ENCODE data around the gene CAPZA1.

CAPZA1 gene

DNA sequence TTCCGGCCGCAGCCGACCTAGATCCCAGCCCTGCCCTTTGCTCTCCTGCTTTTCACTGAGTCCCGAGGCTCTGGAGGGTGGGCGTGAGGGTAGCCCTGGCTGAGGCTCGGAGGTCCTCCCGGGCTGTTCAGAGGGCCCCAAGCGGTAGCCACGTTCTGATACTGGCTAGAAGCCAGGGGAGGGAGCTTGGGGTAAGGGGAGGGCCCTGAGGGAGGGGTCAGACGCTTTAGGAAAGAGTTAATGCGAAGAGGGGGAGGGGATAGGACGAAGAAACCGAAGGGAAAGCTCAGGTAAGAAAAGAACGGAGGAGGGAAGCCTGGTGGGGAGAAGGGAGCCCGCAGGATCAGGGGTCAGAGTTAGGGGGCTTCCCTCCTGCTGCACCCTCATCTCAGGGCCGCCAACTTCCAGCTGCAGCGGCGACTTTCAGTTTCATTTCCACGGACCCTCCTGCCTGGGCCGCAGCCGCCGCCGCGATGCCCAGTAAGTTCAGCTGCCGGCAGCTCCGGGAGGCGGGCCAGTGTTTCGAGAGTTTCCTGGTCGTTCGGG, 54.9 kb downstream of the CAPZA1 start, which contains the start of gene MOV10 (continued):
- TF ChIP-seq ATF2 (tag by site-specific recombination; IDR thresholded peaks at IDR 0.05; ENCODE audit: low read depth) (no peak), ZNF560 (tag by site-specific recombination; IDR thresholded peaks at IDR 0.05; ENCODE audit: borderline replicate concordance) (no peak), KLF1 (tag by site-specific recombination; IDR thresholded peaks at IDR 0.05) (peak; percentile 65), OVOL3 (tag by site-specific recombination; IDR thresholded peaks at IDR 0.05) (no peak), ZNF596 (tag by site-specific recombination; IDR thresholded peaks at IDR 0.05) (no peak), ZNF175 (tag by site-specific recombination; IDR thresholded peaks at IDR 0.05) (no peak), ZFP41 (tag by site-specific recombination; IDR thresholded peaks at IDR 0.05; ENCODE audit: borderline replicate concordance) (no peak), ZNF768 (tag by site-specific recombination; IDR thresholded peaks at IDR 0.05) (no peak), ZNF341 (tag by site-specific recombination; IDR thresholded peaks at IDR 0.05; ENCODE audit: low read depth) (peak; percentile 90), ZNF544 (tag by site-specific recombination; IDR thresholded peaks at IDR 0.05) (no peak), ZNF350 (tag by site-specific recombination; IDR thresholded peaks at IDR 0.05) (no peak), ZBTB26 (tag by site-specific recombination; optimal IDR thresholded peaks at IDR 0.05) (no peak), ZXDB (tag by site-specific recombination; IDR thresholded peaks at IDR 0.05) (peak; percentile 86), ZNF704 (tag by site-specific recombination; IDR thresholded peaks at IDR 0.05) (no peak), ZNF792 (tag by site-specific recombination; IDR thresholded peaks at IDR 0.05) (no peak), ZNF24 (tag by site-specific recombination; IDR thresholded peaks at IDR 0.05) (peak; percentile 48; the same call in 1 of the 2 replicates), ZSCAN18 (tag by site-specific recombination; IDR thresholded peaks at IDR 0.05) (no peak), ZNF311 (tag by site-specific recombination; IDR thresholded peaks at IDR 0.05; ENCODE audit: borderline replicate concordance) (no peak), ZNF292 (tag by site-specific recombination; IDR thresholded peaks at IDR 0.05; ENCODE audit: borderline replicate concordance, low read depth) (no peak), EGR2 (tag by site-specific recombination; IDR thresholded peaks at IDR 0.05; ENCODE audit: low read depth) (0 out of 2 replicates have a peak, but pooled peaks have one; percentile 26), ZNF302 (tag by site-specific recombination; IDR thresholded peaks at IDR 0.05; ENCODE audit: low read depth) (no peak), ZNF677 (tag by site-specific recombination; IDR thresholded peaks at IDR 0.05) (no peak), ZNF548 (tag by site-specific recombination; IDR thresholded peaks at IDR 0.05) (no peak)
- TF ChIP-seq, protein P1, sequence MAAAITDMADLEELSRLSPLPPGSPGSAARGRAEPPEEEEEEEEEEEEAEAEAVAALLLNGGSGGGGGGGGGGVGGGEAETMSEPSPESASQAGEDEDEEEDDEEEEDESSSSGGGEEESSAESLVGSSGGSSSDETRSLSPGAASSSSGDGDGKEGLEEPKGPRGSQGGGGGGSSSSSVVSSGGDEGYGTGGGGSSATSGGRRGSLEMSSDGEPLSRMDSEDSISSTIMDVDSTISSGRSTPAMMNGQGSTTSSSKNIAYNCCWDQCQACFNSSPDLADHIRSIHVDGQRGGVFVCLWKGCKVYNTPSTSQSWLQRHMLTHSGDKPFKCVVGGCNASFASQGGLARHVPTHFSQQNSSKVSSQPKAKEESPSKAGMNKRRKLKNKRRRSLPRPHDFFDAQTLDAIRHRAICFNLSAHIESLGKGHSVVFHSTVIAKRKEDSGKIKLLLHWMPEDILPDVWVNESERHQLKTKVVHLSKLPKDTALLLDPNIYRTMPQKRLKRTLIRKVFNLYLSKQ (tag by site-specific recombination; IDR thresholded peaks at IDR 0.05; ENCODE audit: borderline replicate concordance), result no peak
- TF ChIP-seq, protein P2, sequence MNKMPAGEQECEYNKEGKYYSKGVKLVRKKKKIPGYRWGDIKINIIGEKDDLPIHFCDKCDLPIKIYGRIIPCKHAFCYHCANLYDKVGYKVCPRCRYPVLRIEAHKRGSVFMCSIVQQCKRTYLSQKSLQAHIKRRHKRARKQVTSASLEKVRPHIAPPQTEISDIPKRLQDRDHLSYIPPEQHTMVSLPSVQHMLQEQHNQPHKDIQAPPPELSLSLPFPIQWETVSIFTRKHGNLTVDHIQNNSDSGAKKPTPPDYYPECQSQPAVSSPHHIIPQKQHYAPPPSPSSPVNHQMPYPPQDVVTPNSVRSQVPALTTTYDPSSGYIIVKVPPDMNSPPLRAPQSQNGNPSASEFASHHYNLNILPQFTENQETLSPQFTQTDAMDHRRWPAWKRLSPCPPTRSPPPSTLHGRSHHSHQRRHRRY (tag by site-specific recombination; IDR thresholded peaks at IDR 0.05), result no peak
- TF ChIP-seq, protein P3, sequence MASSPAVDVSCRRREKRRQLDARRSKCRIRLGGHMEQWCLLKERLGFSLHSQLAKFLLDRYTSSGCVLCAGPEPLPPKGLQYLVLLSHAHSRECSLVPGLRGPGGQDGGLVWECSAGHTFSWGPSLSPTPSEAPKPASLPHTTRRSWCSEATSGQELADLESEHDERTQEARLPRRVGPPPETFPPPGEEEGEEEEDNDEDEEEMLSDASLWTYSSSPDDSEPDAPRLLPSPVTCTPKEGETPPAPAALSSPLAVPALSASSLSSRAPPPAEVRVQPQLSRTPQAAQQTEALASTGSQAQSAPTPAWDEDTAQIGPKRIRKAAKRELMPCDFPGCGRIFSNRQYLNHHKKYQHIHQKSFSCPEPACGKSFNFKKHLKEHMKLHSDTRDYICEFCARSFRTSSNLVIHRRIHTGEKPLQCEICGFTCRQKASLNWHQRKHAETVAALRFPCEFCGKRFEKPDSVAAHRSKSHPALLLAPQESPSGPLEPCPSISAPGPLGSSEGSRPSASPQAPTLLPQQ (tag by site-specific recombination; IDR thresholded peaks at IDR 0.05), result peak; percentile 71
- TF ChIP-seq, protein P4, sequence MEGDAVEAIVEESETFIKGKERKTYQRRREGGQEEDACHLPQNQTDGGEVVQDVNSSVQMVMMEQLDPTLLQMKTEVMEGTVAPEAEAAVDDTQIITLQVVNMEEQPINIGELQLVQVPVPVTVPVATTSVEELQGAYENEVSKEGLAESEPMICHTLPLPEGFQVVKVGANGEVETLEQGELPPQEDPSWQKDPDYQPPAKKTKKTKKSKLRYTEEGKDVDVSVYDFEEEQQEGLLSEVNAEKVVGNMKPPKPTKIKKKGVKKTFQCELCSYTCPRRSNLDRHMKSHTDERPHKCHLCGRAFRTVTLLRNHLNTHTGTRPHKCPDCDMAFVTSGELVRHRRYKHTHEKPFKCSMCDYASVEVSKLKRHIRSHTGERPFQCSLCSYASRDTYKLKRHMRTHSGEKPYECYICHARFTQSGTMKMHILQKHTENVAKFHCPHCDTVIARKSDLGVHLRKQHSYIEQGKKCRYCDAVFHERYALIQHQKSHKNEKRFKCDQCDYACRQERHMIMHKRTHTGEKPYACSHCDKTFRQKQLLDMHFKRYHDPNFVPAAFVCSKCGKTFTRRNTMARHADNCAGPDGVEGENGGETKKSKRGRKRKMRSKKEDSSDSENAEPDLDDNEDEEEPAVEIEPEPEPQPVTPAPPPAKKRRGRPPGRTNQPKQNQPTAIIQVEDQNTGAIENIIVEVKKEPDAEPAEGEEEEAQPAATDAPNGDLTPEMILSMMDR (tag by site-specific recombination; IDR thresholded peaks at IDR 0.05), result no peak
- TF ChIP-seq, protein P5, sequence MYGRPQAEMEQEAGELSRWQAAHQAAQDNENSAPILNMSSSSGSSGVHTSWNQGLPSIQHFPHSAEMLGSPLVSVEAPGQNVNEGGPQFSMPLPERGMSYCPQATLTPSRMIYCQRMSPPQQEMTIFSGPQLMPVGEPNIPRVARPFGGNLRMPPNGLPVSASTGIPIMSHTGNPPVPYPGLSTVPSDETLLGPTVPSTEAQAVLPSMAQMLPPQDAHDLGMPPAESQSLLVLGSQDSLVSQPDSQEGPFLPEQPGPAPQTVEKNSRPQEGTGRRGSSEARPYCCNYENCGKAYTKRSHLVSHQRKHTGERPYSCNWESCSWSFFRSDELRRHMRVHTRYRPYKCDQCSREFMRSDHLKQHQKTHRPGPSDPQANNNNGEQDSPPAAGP (tag by site-specific recombination; IDR thresholded peaks at IDR 0.05), result peak; percentile 84

All from HEK293 (cell line).